ENCODE data around the gene CHRM2. TPM values are rescaled to one million over a fixed set of nuclear protein-coding genes. Genes with fewer than 3 reads are reported as not detected.

CHRM2 gene
- total and polyA plus RNA-seq, 2 experiments from 2014 or later: 0.21 to 0.35 TPM

DNA sequence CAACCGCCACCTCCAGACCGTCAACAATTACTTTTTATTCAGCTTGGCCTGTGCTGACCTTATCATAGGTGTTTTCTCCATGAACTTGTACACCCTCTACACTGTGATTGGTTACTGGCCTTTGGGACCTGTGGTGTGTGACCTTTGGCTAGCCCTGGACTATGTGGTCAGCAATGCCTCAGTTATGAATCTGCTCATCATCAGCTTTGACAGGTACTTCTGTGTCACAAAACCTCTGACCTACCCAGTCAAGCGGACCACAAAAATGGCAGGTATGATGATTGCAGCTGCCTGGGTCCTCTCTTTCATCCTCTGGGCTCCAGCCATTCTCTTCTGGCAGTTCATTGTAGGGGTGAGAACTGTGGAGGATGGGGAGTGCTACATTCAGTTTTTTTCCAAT lies 146.6 kb downstream of the CHRM2 start:
- DNase-seq (ENCODE audit: low spot score): no peak
- H3K9me2 ChIP-seq (ENCODE audit: insufficient read depth): 0 out of 2 replicates have a peak, but pooled peaks cover 10% of the 10 kb centered on the region
- H3K27me3 ChIP-seq (ENCODE audit: insufficient read depth): no peaks in the 10 kb centered on the region
- H3K4me3 ChIP-seq: no peak overlapping the region
- H3K27ac ChIP-seq (ENCODE audit: low read depth): no peak overlapping the region
- no peak overlapping the region for H3K4me2 ChIP-seq
- H3K79me2 ChIP-seq (replicated peaks; ENCODE audit: insufficient read depth): no peaks in the 10 kb centered on the region
- no peaks in the 10 kb centered on the region for H4K20me1 ChIP-seq (replicated peaks; ENCODE audit: insufficient read depth)
- Mint-ChIP-seq H3K27ac (no peak overlapping the region), H3K4me1 (peaks cover 15% of the 10 kb centered on the region), H3K4me3 (no peak overlapping the region), H3K9me3 (no peaks in the 10 kb centered on the region), H3K36me3 (ENCODE audit: low read depth) (no peaks in the 10 kb centered on the region), H3K27me3 (ENCODE audit: insufficient read depth, low read depth, poor library complexity) (no peaks in the 10 kb centered on the region)
- H3F3A ChIP-seq (replicated peaks; ENCODE audit: low read depth): no peaks in the 10 kb centered on the region
- no peak overlapping the region for H2AFZ ChIP-seq
- H3K4me1 ChIP-seq (ENCODE audit: insufficient read depth): peaks cover 12% of the 10 kb centered on the region
- no peak for ATAC-seq
- TF ChIP-seq JUNB (IDR thresholded peaks at IDR 0.05; ENCODE audit: unreplicated experiment) (no peak), ZNF331 (CRISPR knock-in tag; IDR thresholded peaks at IDR 0.05; ENCODE audit: low read depth) (no peak), ZNF114 (CRISPR knock-in tag; IDR thresholded peaks at IDR 0.05) (no peak), CREB1 (CRISPR knock-in tag; IDR thresholded peaks at IDR 0.05; ENCODE audit: low read depth) (no peak)
- TF ChIP-seq, protein P1, sequence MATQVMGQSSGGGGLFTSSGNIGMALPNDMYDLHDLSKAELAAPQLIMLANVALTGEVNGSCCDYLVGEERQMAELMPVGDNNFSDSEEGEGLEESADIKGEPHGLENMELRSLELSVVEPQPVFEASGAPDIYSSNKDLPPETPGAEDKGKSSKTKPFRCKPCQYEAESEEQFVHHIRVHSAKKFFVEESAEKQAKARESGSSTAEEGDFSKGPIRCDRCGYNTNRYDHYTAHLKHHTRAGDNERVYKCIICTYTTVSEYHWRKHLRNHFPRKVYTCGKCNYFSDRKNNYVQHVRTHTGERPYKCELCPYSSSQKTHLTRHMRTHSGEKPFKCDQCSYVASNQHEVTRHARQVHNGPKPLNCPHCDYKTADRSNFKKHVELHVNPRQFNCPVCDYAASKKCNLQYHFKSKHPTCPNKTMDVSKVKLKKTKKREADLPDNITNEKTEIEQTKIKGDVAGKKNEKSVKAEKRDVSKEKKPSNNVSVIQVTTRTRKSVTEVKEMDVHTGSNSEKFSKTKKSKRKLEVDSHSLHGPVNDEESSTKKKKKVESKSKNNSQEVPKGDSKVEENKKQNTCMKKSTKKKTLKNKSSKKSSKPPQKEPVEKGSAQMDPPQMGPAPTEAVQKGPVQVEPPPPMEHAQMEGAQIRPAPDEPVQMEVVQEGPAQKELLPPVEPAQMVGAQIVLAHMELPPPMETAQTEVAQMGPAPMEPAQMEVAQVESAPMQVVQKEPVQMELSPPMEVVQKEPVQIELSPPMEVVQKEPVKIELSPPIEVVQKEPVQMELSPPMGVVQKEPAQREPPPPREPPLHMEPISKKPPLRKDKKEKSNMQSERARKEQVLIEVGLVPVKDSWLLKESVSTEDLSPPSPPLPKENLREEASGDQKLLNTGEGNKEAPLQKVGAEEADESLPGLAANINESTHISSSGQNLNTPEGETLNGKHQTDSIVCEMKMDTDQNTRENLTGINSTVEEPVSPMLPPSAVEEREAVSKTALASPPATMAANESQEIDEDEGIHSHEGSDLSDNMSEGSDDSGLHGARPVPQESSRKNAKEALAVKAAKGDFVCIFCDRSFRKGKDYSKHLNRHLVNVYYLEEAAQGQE (IDR thresholded peaks at IDR 0.05; ENCODE audit: unreplicated experiment): no peak
- TF ChIP-seq, protein P2, sequence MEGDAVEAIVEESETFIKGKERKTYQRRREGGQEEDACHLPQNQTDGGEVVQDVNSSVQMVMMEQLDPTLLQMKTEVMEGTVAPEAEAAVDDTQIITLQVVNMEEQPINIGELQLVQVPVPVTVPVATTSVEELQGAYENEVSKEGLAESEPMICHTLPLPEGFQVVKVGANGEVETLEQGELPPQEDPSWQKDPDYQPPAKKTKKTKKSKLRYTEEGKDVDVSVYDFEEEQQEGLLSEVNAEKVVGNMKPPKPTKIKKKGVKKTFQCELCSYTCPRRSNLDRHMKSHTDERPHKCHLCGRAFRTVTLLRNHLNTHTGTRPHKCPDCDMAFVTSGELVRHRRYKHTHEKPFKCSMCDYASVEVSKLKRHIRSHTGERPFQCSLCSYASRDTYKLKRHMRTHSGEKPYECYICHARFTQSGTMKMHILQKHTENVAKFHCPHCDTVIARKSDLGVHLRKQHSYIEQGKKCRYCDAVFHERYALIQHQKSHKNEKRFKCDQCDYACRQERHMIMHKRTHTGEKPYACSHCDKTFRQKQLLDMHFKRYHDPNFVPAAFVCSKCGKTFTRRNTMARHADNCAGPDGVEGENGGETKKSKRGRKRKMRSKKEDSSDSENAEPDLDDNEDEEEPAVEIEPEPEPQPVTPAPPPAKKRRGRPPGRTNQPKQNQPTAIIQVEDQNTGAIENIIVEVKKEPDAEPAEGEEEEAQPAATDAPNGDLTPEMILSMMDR (conservative IDR thresholded peaks at IDR 0.05; ENCODE audit: low read depth in 2 of 2): no peak
- H3K36me3 ChIP-seq (ENCODE audit: insufficient read depth): no peaks in the 10 kb centered on the region

DNA sequence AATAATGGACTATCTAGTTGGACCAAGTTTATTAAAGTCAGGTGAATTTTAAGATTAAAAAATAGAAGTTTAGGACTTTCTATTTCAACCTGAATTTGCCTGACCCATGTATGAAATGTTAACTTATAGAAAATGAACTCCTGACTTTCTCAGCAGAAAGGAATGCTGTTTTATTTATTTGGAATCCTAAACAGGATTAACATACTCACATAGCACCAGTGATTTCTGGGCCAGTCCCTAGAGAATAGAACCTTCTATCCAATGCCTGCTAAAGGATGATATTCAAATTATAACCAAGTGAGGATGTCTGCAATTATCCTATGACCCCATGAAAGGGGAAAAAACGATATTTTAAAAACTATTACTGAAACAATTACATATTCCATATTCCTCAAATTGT lies 148.8 kb downstream of the CHRM2 start:
- no peaks in the 10 kb centered on the region for H3F3A ChIP-seq (replicated peaks; ENCODE audit: low read depth)
- H3K79me2 ChIP-seq (replicated peaks; ENCODE audit: insufficient read depth): no peaks in the 10 kb centered on the region
- no peak overlapping the region for H3K27ac Mint-ChIP-seq
- no peaks in the 10 kb centered on the region for H3K36me3 ChIP-seq (ENCODE audit: insufficient read depth)
- no peak for ATAC-seq
- DNase-seq (ENCODE audit: low spot score): no peak
- no peaks in the 10 kb centered on the region for H3K9me3 Mint-ChIP-seq
- no peaks in the 10 kb centered on the region for H3K27me3 Mint-ChIP-seq (ENCODE audit: insufficient read depth, low read depth, poor library complexity)
- no peaks in the 10 kb centered on the region for H4K20me1 ChIP-seq (replicated peaks; ENCODE audit: insufficient read depth)
- H3K4me3 ChIP-seq: no peak overlapping the region
- no peak for TF ChIP-seq EZH2 (IDR thresholded peaks at IDR 0.05; ENCODE audit: low read depth, unreplicated experiment)
- TF ChIP-seq NANOG (IDR thresholded peaks at IDR 0.05; ENCODE audit: borderline replicate concordance): no peak
- no peak for TF ChIP-seq CREB1 (CRISPR knock-in tag; IDR thresholded peaks at IDR 0.05; ENCODE audit: low read depth)
- TF ChIP-seq POLR2AphosphoS5 (IDR thresholded peaks at IDR 0.05; ENCODE audit: low read depth): no peak
- TF ChIP-seq, protein P2 (conservative IDR thresholded peaks at IDR 0.05; ENCODE audit: low read depth in 2 of 2): no peak
- H3K27ac ChIP-seq (ENCODE audit: low read depth): no peak overlapping the region
- H3K4me2 ChIP-seq: no peak overlapping the region
- H3K4me1 Mint-ChIP-seq: peaks cover 15% of the 10 kb centered on the region
- no peak overlapping the region for H2AFZ ChIP-seq
- peaks cover 12% of the 10 kb centered on the region for H3K4me1 ChIP-seq (ENCODE audit: insufficient read depth)
- no peaks in the 10 kb centered on the region for H3K36me3 Mint-ChIP-seq (ENCODE audit: low read depth)
- 0 out of 2 replicates have a peak, but pooled peaks cover 10% of the 10 kb centered on the region for H3K9me2 ChIP-seq (ENCODE audit: insufficient read depth)
- H3K4me3 Mint-ChIP-seq: no peak overlapping the region
- H3K27me3 ChIP-seq (ENCODE audit: insufficient read depth): no peaks in the 10 kb centered on the region
